GM23338 (cell line): ENCODE measurements around the gene TRIM72. TPM values are rescaled to one million over a fixed set of nuclear protein-coding genes. Genes with fewer than 3 reads are reported as not detected.
"Not testable (repeated sequence)": the region's sequence is repeated elsewhere in the genome, so short reads cannot be mapped to it uniquely, and the experiment has no call there.

Experiments
- ATAC-seq: fragments of 200-7000 bp; cut with Tn5 transposase; 3 replicates; pipeline ENCODE4 v1.9.1; 2020
- DNase-seq: peaks from one replicate; pipeline ENCODE4 v3.0.0-alpha.2; 2015; ENCODE audit warnings: low spot score
- H2AFZ ChIP-seq: fragments of 200-600 bp; sonication (generic); 2 replicates; pipeline ENCODE4 v1.8.0; 2016; ENCODE audit warnings: antibody characterized with exemption, mild to moderate bottlenecking, moderate library complexity
- H3F3A ChIP-seq: fragments of 200-600 bp; sonication (generic); replicated peaks from 2 replicates; pipeline ENCODE4 v1.8.0; 2017; ENCODE audit warnings: antibody characterized with exemption, mixed run types, low read depth
- H3K27ac ChIP-seq: fragments of 200-600 bp; sonication (generic); 2 replicates; pipeline ENCODE4 v1.6.1; 2016; ENCODE audit warnings: low read depth
- H3K27me3 ChIP-seq: fragments of 200-600 bp; sonication (generic); 2 replicates; pipeline ENCODE4 v1.8.0; 2016; ENCODE audit warnings: mild to moderate bottlenecking, mixed run types, moderate library complexity; ENCODE audit not compliant: insufficient read depth
- H3K36me3 ChIP-seq: fragments of 200-600 bp; sonication (generic); 2 replicates; pipeline ENCODE4 v1.8.0; 2016; ENCODE audit warnings: mild to moderate bottlenecking; ENCODE audit not compliant: insufficient read depth
- H3K4me1 ChIP-seq: fragments of 200-600 bp; sonication (generic); 2 replicates; pipeline ENCODE4 v1.8.0; 2016; ENCODE audit warnings: mild to moderate bottlenecking, moderate library complexity; ENCODE audit not compliant: insufficient read depth
- H3K4me2 ChIP-seq: fragments of 200-600 bp; sonication (generic); 2 replicates; pipeline ENCODE4 v1.7.1; 2017; ENCODE audit warnings: mixed run types
- H3K4me3 ChIP-seq: fragments of 200-600 bp; sonication (generic); 2 replicates; pipeline ENCODE4 v1.6.1; 2016; ENCODE audit warnings: mixed run types
- H3K79me2 ChIP-seq: fragments of 200-600 bp; sonication (generic); replicated peaks from 2 replicates; pipeline ENCODE4 v1.8.0; 2017; ENCODE audit warnings: mild to moderate bottlenecking; ENCODE audit not compliant: insufficient read depth
- H3K9me2 ChIP-seq: fragments of 200-600 bp; sonication (generic); 2 replicates; pipeline ENCODE4 v1.8.0; 2017; ENCODE audit not compliant: insufficient read depth
- H4K20me1 ChIP-seq: fragments of 200-600 bp; sonication (generic); replicated peaks from 2 replicates; pipeline ENCODE4 v1.8.0; 2017; ENCODE audit warnings: mild to moderate bottlenecking; ENCODE audit not compliant: insufficient read depth
- H3K27ac Mint-ChIP-seq: 2 replicates; pipeline ENCODE4 v1.8.0; 2020; ENCODE audit warnings: inconsistent platforms, mild to moderate bottlenecking, moderate library complexity, mixed read lengths
- H3K27me3 Mint-ChIP-seq: 3 replicates; pipeline ENCODE4 v1.8.0; 2022; ENCODE audit warnings: low read depth, mild to moderate bottlenecking, moderate library complexity, mixed read lengths, inconsistent platforms; ENCODE audit not compliant: insufficient read depth, poor library complexity
- H3K36me3 Mint-ChIP-seq: 3 replicates; pipeline ENCODE4 v1.8.0; 2021; ENCODE audit warnings: low read depth, mild to moderate bottlenecking, inconsistent platforms, moderate library complexity, mixed read lengths
- H3K4me1 Mint-ChIP-seq: 3 replicates; pipeline ENCODE4 v1.8.0; 2020; ENCODE audit warnings: mild to moderate bottlenecking, inconsistent platforms, mixed read lengths
- H3K4me3 Mint-ChIP-seq: 3 replicates; pipeline ENCODE4 v1.8.0; 2021; ENCODE audit warnings: moderate library complexity, mild to moderate bottlenecking, inconsistent platforms, mixed read lengths
- H3K9me3 Mint-ChIP-seq: 3 replicates; pipeline ENCODE4 v1.8.0; 2020; ENCODE audit warnings: moderate library complexity, mild to moderate bottlenecking, inconsistent platforms, mixed read lengths
- CREB1 ChIP-seq: fragments of 250-450 bp; sonication (Bioruptor Pico); IDR thresholded peaks from 2 replicates; pipeline ENCODE4 v1.5.0; 2020; ENCODE audit warnings: low read depth, mild to moderate bottlenecking, moderate library complexity
- CTCF ChIP-seq, 2 experiments: fragments of 200-600 bp in 1 of 2; sonication (generic) in 1 of 2; conservative IDR thresholded peaks; 2 replicates each; pipeline versions ENCODE4 v1.5.1 to v1.6.1; 2016 to 2017; ENCODE audit warnings: antibody characterized with exemption in 2 of 2, low read depth in 2 of 2, mild to moderate bottlenecking in 2 of 2, moderate library complexity in 1 of 2
- ETS1 ChIP-seq: IDR thresholded peaks from 2 replicates; pipeline ENCODE4 v1.6.1; 2016; ENCODE audit warnings: antibody characterized with exemption
- EZH2 ChIP-seq: fragments of 200-600 bp; sonication (generic); IDR thresholded peaks from one replicate; pipeline ENCODE4 v1.8.0; 2017; ENCODE audit warnings: antibody characterized with exemption, mild to moderate bottlenecking, low read depth; ENCODE audit not compliant: unreplicated experiment
- EZH2phosphoT487 ChIP-seq: fragments of 200-600 bp; sonication (generic); IDR thresholded peaks from one replicate; pipeline ENCODE4 v1.8.1; 2018; ENCODE audit warnings: antibody characterized with exemption; ENCODE audit not compliant: unreplicated experiment
- JUNB ChIP-seq: IDR thresholded peaks from one replicate; pipeline ENCODE4 v1.6.1; 2016; ENCODE audit warnings: antibody characterized with exemption; ENCODE audit not compliant: unreplicated experiment
- NANOG ChIP-seq: IDR thresholded peaks from 2 replicates; pipeline ENCODE4 v1.6.1; 2016; ENCODE audit warnings: antibody characterized with exemption, borderline replicate concordance
- POLR2AphosphoS5 ChIP-seq: IDR thresholded peaks from 2 replicates; pipeline ENCODE4 v1.6.1; 2016; ENCODE audit warnings: antibody characterized with exemption, low read depth
- REST ChIP-seq: IDR thresholded peaks from one replicate; pipeline ENCODE4 v1.6.1; 2018; ENCODE audit warnings: antibody characterized with exemption; ENCODE audit not compliant: unreplicated experiment
- STAT1 ChIP-seq: IDR thresholded peaks from one replicate; pipeline ENCODE4 v1.6.1; 2016; ENCODE audit warnings: antibody characterized with exemption; ENCODE audit not compliant: unreplicated experiment
- ZNF331 ChIP-seq: fragments of 250-450 bp; sonication (Bioruptor Pico); IDR thresholded peaks from 2 replicates; pipeline ENCODE4 v1.5.0; 2020; ENCODE audit warnings: low read depth, mild to moderate bottlenecking, moderate library complexity
- ZNF462 ChIP-seq: fragments of 250-450 bp; sonication (Bioruptor Pico); IDR thresholded peaks from 2 replicates; pipeline ENCODE4 v1.5.0; 2020; ENCODE audit warnings: mild to moderate bottlenecking, moderate library complexity
- polyA plus RNA-seq: library from polyadenylated mRNA; unstranded; fragments of >200 nt; fragmentation: Nextera tagmentation; extraction: Ambion mirVana; gene quantifications from 2 replicates; pipeline ENCODE4 v1.2.1, GENCODE V29; 2016
- total RNA-seq: library from RNA; depleted of rRNA; stranded (reverse); fragments of >200 nt; shearing (Covaris generic); gene quantifications from 2 replicates; pipeline ENCODE4 v1.2.3, GENCODE V29; 2014

The TRIM72 gene
- total and polyA plus RNA-seq, 2 experiments from 2014 or later, result 0.81 to 1.3 TPM

- H3K27me3 ChIP-seq, result no peaks in the 10 kb centered on the region
- H3K4me2 ChIP-seq, result no peak overlapping the region
- Mint-ChIP-seq H3K27me3 (peaks cover 9% of the 10 kb centered on the region), H3K4me1 (peaks cover 23% of the 10 kb centered on the region), H3K4me3 (no peak overlapping the region), H3K9me3 (no peaks in the 10 kb centered on the region), H3K27ac (no peak overlapping the region), H3K36me3 (no peaks in the 10 kb centered on the region)
- DNase-seq (no peak), ATAC-seq (no peak)
- H3K4me1 ChIP-seq, result peaks cover 7% of the 10 kb centered on the region; the same call in 1 of the 2 replicates
- no peak overlapping the region for H3K4me3 ChIP-seq
- H3F3A ChIP-seq, result no peaks in the 10 kb centered on the region
- H3K79me2 ChIP-seq, result no peaks in the 10 kb centered on the region
- no peaks in the 10 kb centered on the region for H4K20me1 ChIP-seq
- TF ChIP-seq ZNF462 (no peak), ZNF331 (no peak), REST (no peak), NANOG (no peak), STAT1 (no peak), JUNB (no peak), CREB1 (no peak), ETS1 (no peak), EZH2phosphoT487 (no peak), EZH2 (no peak), CTCF (conservative IDR thresholded peaks at IDR 0.05; ENCODE audit: low read depth in 2 of 2) (no peak), POLR2AphosphoS5 (no peak)
- no peaks in the 10 kb centered on the region for H3K9me2 ChIP-seq
- no peak overlapping the region for H3K27ac ChIP-seq
- H3K36me3 ChIP-seq, result no peaks in the 10 kb centered on the region
- H2AFZ ChIP-seq, result no peak overlapping the region
Measured at GRCh38 chr16:31269541-31269940, 55.6 kb downstream of the TRIM72 start.

GRCh38 chr16:31269973-31270372 is 56.1 kb downstream of the TRIM72 start:
- not testable (repeated sequence) for ATAC-seq, H3K27ac ChIP-seq, DNase-seq, H3K27me3 ChIP-seq, H3K9me2 ChIP-seq, H3F3A ChIP-seq, H2AFZ ChIP-seq, H3K4me2 ChIP-seq, H3K4me3 Mint-ChIP-seq, H3K36me3 Mint-ChIP-seq, H3K9me3 Mint-ChIP-seq, H3K4me1 ChIP-seq, H3K4me3 ChIP-seq, H3K27ac Mint-ChIP-seq, H3K27me3 Mint-ChIP-seq, H3K36me3 ChIP-seq, H3K79me2 ChIP-seq, H4K20me1 ChIP-seq
- H3K4me1 Mint-ChIP-seq, result peaks cover 23% of the 10 kb centered on the region
